HepG2 (cell line): ENCODE measurements around the gene TCEA3.

Experiments used
- CEBPG ChIP-seq: IDR thresholded peaks from 2 replicates; pipeline ENCODE4 v1.6.1; 2016
- ELF1 ChIP-seq: sonication (generic); formaldehyde crosslinking; IDR thresholded peaks from 2 replicates; pipeline ENCODE4 v1.4.0; 2020; ENCODE audit warnings: missing genetic modification reagents
- EZH2 ChIP-seq: conservative IDR thresholded peaks from 2 replicates; pipeline ENCODE4 v1.6.1; 2012; ENCODE audit warnings: mild to moderate bottlenecking, low read depth, low read length, moderate library complexity
- HNRNPK ChIP-seq: fragments of 200-400 bp; formaldehyde crosslinking; IDR thresholded peaks from 2 replicates; pipeline ENCODE4 v1.6.1; 2018; ENCODE audit warnings: low read length, low read depth, moderate library complexity, mild to moderate bottlenecking; ENCODE audit not compliant: poor library complexity, severe bottlenecking
- NFATC3 ChIP-seq: sonication (generic); formaldehyde crosslinking; IDR thresholded peaks from 2 replicates; pipeline ENCODE4 v1.5.1; 2020; ENCODE audit warnings: mild to moderate bottlenecking, missing genetic modification reagents
- POLR2A ChIP-seq, 2 experiments: IDR thresholded peaks; 2 replicates each; pipeline ENCODE4 v1.6.1; 2011; ENCODE audit warnings: low read depth in 2 of 2, low read length in 2 of 2, mild to moderate bottlenecking in 1 of 2, moderate library complexity in 1 of 2; ENCODE audit not compliant: insufficient read depth in 1 of 2
- POLR2AphosphoS5 ChIP-seq: IDR thresholded peaks from 2 replicates; pipeline ENCODE4 v1.6.1; 2012; ENCODE audit warnings: low read depth, low read length
- SMAD3 ChIP-seq: sonication (generic); formaldehyde crosslinking; IDR thresholded peaks from 2 replicates; pipeline ENCODE4 v1.4.0; 2020; ENCODE audit warnings: missing genetic modification reagents
- ZKSCAN8 ChIP-seq: IDR thresholded peaks from 2 replicates; pipeline ENCODE4 v1.6.1; 2016; ENCODE audit warnings: borderline replicate concordance, missing genetic modification reagents, missing compliant biosample characterization
- ZNF234 ChIP-seq: sonication (generic); formaldehyde crosslinking; conservative IDR thresholded peaks from 2 replicates; pipeline ENCODE4 v1.5.1; 2020; ENCODE audit warnings: mild to moderate bottlenecking, missing genetic modification reagents
- ZNF33B ChIP-seq: sonication (generic); formaldehyde crosslinking; IDR thresholded peaks from 2 replicates; pipeline ENCODE4 v1.5.1; 2020; ENCODE audit warnings: mild to moderate bottlenecking, missing genetic modification reagents
- ZNF790 ChIP-seq: sonication (generic); formaldehyde crosslinking; IDR thresholded peaks from 2 replicates; pipeline ENCODE4 v1.8.0; 2022; ENCODE audit warnings: missing genetic modification reagents, mild to moderate bottlenecking, borderline replicate concordance
- TF ChIP-seq, protein P1 (sequence below): sonication (generic); formaldehyde crosslinking; IDR thresholded peaks from 2 replicates; pipeline ENCODE4 v1.5.0; 2020; ENCODE audit warnings: mild to moderate bottlenecking, missing genetic modification reagents, moderate library complexity

DNA sequence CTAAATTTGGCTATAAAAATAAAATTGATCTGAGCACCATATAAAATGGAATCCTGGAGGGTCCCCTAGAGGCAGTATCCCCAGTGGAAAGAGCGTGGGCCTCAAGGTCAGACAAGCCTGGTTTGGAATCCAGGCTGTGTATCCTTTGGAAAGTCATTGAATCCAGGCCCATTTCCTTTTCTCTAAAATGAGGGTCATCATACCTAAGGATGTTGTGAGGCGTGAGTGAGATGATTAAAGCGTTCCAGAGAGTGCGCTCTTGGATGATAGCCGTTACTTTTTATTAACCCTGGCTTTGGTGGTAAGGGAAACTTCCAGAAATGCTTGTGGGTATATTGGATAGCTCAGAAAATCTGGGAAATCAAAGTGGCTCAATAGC lies 54.2 kb downstream of the TCEA3 start:
- TF ChIP-seq ELF1, result no peak
- no peak for TF ChIP-seq POLR2AphosphoS5
- TF ChIP-seq CEBPG, result no peak
- no peak for TF ChIP-seq HNRNPK
- TF ChIP-seq ZNF790 (CRISPR knock-in tag), result no peak
- TF ChIP-seq EZH2, result no peak
- TF ChIP-seq, protein P1, sequence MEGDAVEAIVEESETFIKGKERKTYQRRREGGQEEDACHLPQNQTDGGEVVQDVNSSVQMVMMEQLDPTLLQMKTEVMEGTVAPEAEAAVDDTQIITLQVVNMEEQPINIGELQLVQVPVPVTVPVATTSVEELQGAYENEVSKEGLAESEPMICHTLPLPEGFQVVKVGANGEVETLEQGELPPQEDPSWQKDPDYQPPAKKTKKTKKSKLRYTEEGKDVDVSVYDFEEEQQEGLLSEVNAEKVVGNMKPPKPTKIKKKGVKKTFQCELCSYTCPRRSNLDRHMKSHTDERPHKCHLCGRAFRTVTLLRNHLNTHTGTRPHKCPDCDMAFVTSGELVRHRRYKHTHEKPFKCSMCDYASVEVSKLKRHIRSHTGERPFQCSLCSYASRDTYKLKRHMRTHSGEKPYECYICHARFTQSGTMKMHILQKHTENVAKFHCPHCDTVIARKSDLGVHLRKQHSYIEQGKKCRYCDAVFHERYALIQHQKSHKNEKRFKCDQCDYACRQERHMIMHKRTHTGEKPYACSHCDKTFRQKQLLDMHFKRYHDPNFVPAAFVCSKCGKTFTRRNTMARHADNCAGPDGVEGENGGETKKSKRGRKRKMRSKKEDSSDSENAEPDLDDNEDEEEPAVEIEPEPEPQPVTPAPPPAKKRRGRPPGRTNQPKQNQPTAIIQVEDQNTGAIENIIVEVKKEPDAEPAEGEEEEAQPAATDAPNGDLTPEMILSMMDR (CRISPR knock-in tag), result no peak
- TF ChIP-seq ZNF234 (CRISPR knock-in tag), result no peak
- TF ChIP-seq SMAD3, result no peak
- no peak for TF ChIP-seq NFATC3 (CRISPR knock-in tag)
- TF ChIP-seq ZNF33B (CRISPR knock-in tag), result no peak
- TF ChIP-seq ZKSCAN8 (CRISPR knock-in tag), result no peak
- TF ChIP-seq POLR2A (IDR thresholded peaks at IDR 0.05; ENCODE audit: insufficient read depth in 1 of 2, low read depth in 2 of 2, low read length in 2 of 2), result no peak
